Measurements from ENCODE around the gene MED8.

DNA sequence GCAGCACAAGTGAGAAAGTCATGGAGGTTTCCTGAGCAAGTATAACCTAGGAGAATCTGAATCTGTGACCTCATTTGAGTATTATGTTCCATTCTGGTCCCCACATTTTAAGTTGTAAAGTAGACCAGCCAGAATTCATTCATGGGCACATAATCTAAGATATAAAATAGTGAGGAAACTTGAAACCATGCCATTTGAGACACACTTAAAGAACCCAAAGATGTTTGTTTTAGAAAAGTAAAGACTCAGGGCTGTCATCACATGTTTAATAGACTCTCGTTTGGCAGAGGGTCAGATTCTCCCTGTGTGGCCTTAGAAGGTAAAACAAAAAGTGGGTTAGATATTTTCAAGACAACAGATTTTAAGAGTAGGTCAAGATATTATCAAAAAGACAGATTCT lies 6.5 kb upstream of the MED8 start:
- TF ChIP-seq, protein P1, sequence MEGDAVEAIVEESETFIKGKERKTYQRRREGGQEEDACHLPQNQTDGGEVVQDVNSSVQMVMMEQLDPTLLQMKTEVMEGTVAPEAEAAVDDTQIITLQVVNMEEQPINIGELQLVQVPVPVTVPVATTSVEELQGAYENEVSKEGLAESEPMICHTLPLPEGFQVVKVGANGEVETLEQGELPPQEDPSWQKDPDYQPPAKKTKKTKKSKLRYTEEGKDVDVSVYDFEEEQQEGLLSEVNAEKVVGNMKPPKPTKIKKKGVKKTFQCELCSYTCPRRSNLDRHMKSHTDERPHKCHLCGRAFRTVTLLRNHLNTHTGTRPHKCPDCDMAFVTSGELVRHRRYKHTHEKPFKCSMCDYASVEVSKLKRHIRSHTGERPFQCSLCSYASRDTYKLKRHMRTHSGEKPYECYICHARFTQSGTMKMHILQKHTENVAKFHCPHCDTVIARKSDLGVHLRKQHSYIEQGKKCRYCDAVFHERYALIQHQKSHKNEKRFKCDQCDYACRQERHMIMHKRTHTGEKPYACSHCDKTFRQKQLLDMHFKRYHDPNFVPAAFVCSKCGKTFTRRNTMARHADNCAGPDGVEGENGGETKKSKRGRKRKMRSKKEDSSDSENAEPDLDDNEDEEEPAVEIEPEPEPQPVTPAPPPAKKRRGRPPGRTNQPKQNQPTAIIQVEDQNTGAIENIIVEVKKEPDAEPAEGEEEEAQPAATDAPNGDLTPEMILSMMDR (IDR thresholded peaks at IDR 0.05), result no peak
- no peak for TF ChIP-seq ZFX (IDR thresholded peaks at IDR 0.05; ENCODE audit: borderline replicate concordance)

All from 22Rv1 (cell line).